Transverse colon (tissue), 4 donors: Measurements from ENCODE around the gene C22orf15. TPM values are rescaled to one million over a fixed set of nuclear protein-coding genes. Genes with fewer than 3 reads are reported as not detected.
A peak's percentile ranks its signal among the peaks of the same experiment; 100 is the strongest.

Experiments used
- DNase-seq: peaks from one replicate; pipeline ENCODE4 v3.0.0-alpha.2; 2019
- H3K27ac ChIP-seq, 4 donors: fragments of 200-600 bp; sonication (generic); 2 replicates each; pipeline ENCODE4 v1.5.1; 2016 to 2018; ENCODE audit warnings: inconsistent platforms in 4 of 4
- H3K27me3 ChIP-seq: fragments of 200-600 bp; sonication (generic); 2 replicates; pipeline ENCODE4 v1.5.1; 2017; ENCODE audit warnings: inconsistent platforms
- H3K36me3 ChIP-seq, 4 donors: fragments of 200-600 bp; sonication (generic); 2 replicates each; pipeline ENCODE4 v1.5.1; 2017 to 2019; ENCODE audit warnings: inconsistent platforms in 4 of 4
- H3K4me1 ChIP-seq, 4 donors: fragments of 200-600 bp; sonication (generic); 2 replicates each; pipeline ENCODE4 v1.5.1; 2017 to 2020; ENCODE audit warnings: inconsistent platforms in 4 of 4
- H3K4me3 ChIP-seq, 4 donors: fragments of 200-600 bp; sonication (generic); 1 replicate in 1 of 4; 2 replicates in 3 of 4; pipeline versions ENCODE4 v1.5.1 to v1.6.1; 2017 to 2019; ENCODE audit warnings: inconsistent platforms in 4 of 4
- H3K9me3 ChIP-seq, 2 donors: fragments of 200-600 bp; sonication (generic); 2 replicates each; pipeline ENCODE4 v1.5.1; 2017 to 2019; ENCODE audit warnings: inconsistent platforms in 2 of 2
- CTCF ChIP-seq, 5 experiments: fragments of 200-600 bp in 3 of 5; fragments of 450-650 bp in 2 of 5; sonication (generic) in 3 of 5; IDR thresholded peaks; 1 replicate in 2 of 5; 2 replicates in 3 of 5; pipeline ENCODE4 v1.5.1; 2016 to 2017; ENCODE audit warnings: antibody characterized with exemption in 5 of 5, inconsistent platforms in 3 of 5, mild to moderate bottlenecking in 2 of 5, moderate library complexity in 1 of 5
- EP300 ChIP-seq: sonication (generic); formaldehyde crosslinking; IDR thresholded peaks from one replicate; pipeline ENCODE4 v1.6.1; 2017; ENCODE audit warnings: antibody characterized with exemption, low read depth
- POLR2A ChIP-seq: fragments of 450-650 bp; IDR thresholded peaks from one replicate; pipeline ENCODE4 v1.6.1; 2016; ENCODE audit warnings: antibody characterized with exemption, mild to moderate bottlenecking, moderate library complexity
- POLR2AphosphoS5 ChIP-seq, 3 donors: sonication (generic); formaldehyde crosslinking; IDR thresholded peaks; one replicate each; pipeline ENCODE4 v1.6.1; 2016; ENCODE audit warnings: antibody characterized with exemption in 3 of 3
- WGBS, 2 donors: methylation state at CpG; one replicate each; pipeline ENCODE4 v1.1.5; 2018; ENCODE audit warnings: low coverage in 1 of 2; 5-methylcytosine and 5-hydroxymethylcytosine counted together
- in situ Hi-C, 4 donors: fragments of 200-750 bp; cut with MboI; loops; one replicate each; pipeline versions ENCODE4 v1.15.0 to v1.15.1; 2017; ENCODE audit warnings: low sequenced_read_pairs in 3 of 4, low pct_ligation_motif_present in 1 of 4, low pct_unique_long_range_greater_than_20kb in 1 of 4
- intact Hi-C: fragments of 100-400 bp; cut with DNase I; formaldehyde crosslinking; loops from one replicate; pipeline ENCODE4 v1.15.1; 2023; ENCODE audit warnings: low total_unique reads
- total RNA-seq, 4 donors: library from RNA; depleted of rRNA; stranded (reverse); fragments of >200 nt; gene quantifications; one replicate each; pipeline ENCODE4 v1.1.0, GENCODE V29; 2016

C22orf15 gene
- total RNA-seq, 4 donors from 2014 or later = not detected

GRCh38 chr22:23801238-23801821, 38.5 kb downstream of the C22orf15 start:
- H3K9me3 ChIP-seq = no peaks in the 10 kb centered on the region
- WGBS, 2 donors = 80 to 95% methylated on average over 2 to 11 of the region's 11 CpGs
- DNase-seq = no peak
- H3K36me3 ChIP-seq = peaks cover 0 to 59% (median 28%) of the 10 kb centered on the region in 4 donors
- TF ChIP-seq POLR2A (no peak), CTCF (IDR thresholded peaks at IDR 0.05) (no peak), POLR2AphosphoS5 (IDR thresholded peaks at IDR 0.05) (no peak), EP300 (no peak)
- H3K27ac ChIP-seq = no peak overlapping the region
- H3K4me1 ChIP-seq = no peaks in the 10 kb centered on the region
- H3K4me3 ChIP-seq = no peak overlapping the region
- intact Hi-C loops (no loop called here), in situ Hi-C loops (no loop called here)
- H3K27me3 ChIP-seq = no peaks in the 10 kb centered on the region

GRCh38 chr22:23801886-23802377, 39.1 kb downstream of the C22orf15 start:
- in situ Hi-C loops (no loop called here), intact Hi-C loops (no loop called here)
- 96% methylated on average over 8 of the region's 8 CpGs; no CpG with 5 or more reads in 1 of the 2 donors for WGBS, 2 donors
- DNase-seq = no peak
- Histone ChIP-seq H3K4me1 (no peaks in the 10 kb centered on the region), H3K4me3 (no peak overlapping the region), H3K9me3 (no peaks in the 10 kb centered on the region), H3K27me3 (no peaks in the 10 kb centered on the region), H3K36me3 (peaks cover 0 to 59% (median 26%) of the 10 kb centered on the region in 4 donors), H3K27ac (no peak overlapping the region)
- TF ChIP-seq CTCF (IDR thresholded peaks at IDR 0.05) (no peak), EP300 (no peak), POLR2AphosphoS5 (IDR thresholded peaks at IDR 0.05) (no peak), POLR2A (no peak)

- in situ Hi-C loops (no loop called here), intact Hi-C loops (no loop called here)
- peaks cover 0 to 59% (median 23%) of the 10 kb centered on the region in 4 donors for H3K36me3 ChIP-seq
- WGBS, 2 donors = 90% methylated on average over 21 of the region's 21 CpGs; no CpG with 5 or more reads in 1 of the 2 donors
- no peaks in the 10 kb centered on the region for H3K27me3 ChIP-seq
- no peak overlapping the region for H3K4me3 ChIP-seq
- H3K9me3 ChIP-seq = no peaks in the 10 kb centered on the region
- H3K27ac ChIP-seq = peak overlapping the region in 1 of 4 donors; percentile 26
- no peaks in the 10 kb centered on the region for H3K4me1 ChIP-seq
- peak in 1 of 3 donors; percentile 30 for TF ChIP-seq POLR2AphosphoS5 (IDR thresholded peaks at IDR 0.05)
- TF ChIP-seq EP300 = no peak
- TF ChIP-seq POLR2A = no peak
- TF ChIP-seq CTCF (IDR thresholded peaks at IDR 0.05) = no peak
- peak; percentile 45 for DNase-seq
Measured at GRCh38 chr22:23803001-23803819, 40.4 kb downstream of the C22orf15 start.

- WGBS, 2 donors = 77% methylated on average over 12 of the region's 12 CpGs; no CpG with 5 or more reads in 1 of the 2 donors
- no peak for DNase-seq
- TF ChIP-seq CTCF (IDR thresholded peaks at IDR 0.05) (no peak), POLR2AphosphoS5 (IDR thresholded peaks at IDR 0.05) (no peak), EP300 (no peak), POLR2A (no peak)
- H3K27ac ChIP-seq = peak overlapping the region in 1 of 4 donors; percentile 34
- H3K36me3 ChIP-seq = peaks cover 0 to 59% (median 22%) of the 10 kb centered on the region in 4 donors
- H3K27me3 ChIP-seq = no peaks in the 10 kb centered on the region
- H3K4me1 ChIP-seq = no peaks in the 10 kb centered on the region
- H3K9me3 ChIP-seq = no peaks in the 10 kb centered on the region
- intact Hi-C loops = no loop called here
- H3K4me3 ChIP-seq = no peak overlapping the region
- in situ Hi-C loops = no loop called here
Measured at GRCh38 chr22:23804781-23805291, 42.0 kb downstream of the C22orf15 start.
